ENCODE data around the gene AKR1C1.
"Not testable (repeated sequence)": the region's sequence is repeated elsewhere in the genome, so short reads cannot be mapped to it uniquely, and the experiment has no call there.

The AKR1C1 gene

DNA sequence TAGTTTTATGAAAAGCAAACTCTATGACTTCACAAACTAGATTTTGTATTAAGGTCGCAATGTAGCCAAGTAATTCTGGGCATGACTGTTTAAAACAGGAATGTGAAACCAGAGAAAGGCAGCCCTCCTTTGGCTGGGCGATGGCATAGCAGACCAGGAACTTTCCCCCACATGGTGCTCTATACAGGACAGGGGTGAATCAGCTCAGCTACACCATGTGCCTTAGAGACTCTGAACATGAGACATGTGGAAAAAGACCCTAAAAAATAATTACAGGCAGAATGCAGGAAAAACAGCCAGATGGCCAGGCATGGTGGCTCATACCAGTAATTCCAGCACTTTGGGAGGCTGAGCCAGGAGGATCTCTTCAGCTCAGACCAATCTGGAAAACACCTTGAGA lies 20.3 kb upstream of the AKR1C1 start:
- H3K9me3 Mint-ChIP-seq; H3K27ac Mint-ChIP-seq; ATAC-seq (ENCODE audit: low read depth); DNase-seq (ENCODE audit: low spot score in 2 of 2); H3K4me3 Mint-ChIP-seq; H3K36me3 Mint-ChIP-seq; H3K27me3 Mint-ChIP-seq; H3K4me1 Mint-ChIP-seq: not testable (repeated sequence)

DNA sequence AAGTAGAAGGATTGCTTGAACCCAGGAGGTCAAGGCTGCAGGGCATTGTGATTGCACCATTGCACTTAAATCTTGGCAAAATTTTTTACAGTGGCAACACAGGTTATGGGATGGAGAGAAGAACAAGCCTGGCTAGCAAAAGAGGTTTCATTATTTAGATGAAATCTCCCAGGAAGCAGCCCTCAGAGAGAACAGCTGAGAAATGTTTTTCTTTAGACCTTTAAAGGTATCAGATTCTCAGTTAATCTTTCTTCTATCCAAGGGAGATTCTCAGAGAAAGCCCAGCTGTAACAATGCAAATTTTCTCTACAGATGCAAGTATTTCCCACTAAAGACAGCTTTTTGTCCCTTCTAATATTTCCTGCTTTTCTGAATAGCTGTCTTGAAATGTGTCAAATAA lies 19.8 kb upstream of the AKR1C1 start:
- not testable (repeated sequence) for H3K27ac Mint-ChIP-seq; H3K4me3 Mint-ChIP-seq; H3K4me1 Mint-ChIP-seq; H3K27me3 Mint-ChIP-seq; DNase-seq (ENCODE audit: low spot score in 2 of 2); H3K9me3 Mint-ChIP-seq; ATAC-seq (ENCODE audit: low read depth); H3K36me3 Mint-ChIP-seq

DNA sequence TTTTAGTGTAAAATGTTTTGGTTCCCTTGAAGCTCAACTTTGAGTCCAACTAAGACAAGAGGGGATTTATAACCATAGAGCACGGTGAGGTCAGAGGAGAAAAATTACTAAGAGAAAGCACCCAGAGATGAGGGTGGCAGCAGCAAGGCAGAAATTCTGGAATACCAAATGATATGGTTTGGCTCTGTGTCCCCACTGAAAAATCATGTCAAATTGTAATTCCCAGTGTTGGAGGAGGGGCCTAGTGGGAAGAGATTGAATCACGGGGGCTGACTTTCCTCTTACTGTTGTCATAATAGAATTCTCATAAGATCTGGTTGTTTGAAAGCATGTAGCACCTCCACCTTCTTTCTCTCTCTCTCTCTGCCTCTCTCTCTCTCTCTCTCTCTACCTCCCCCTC lies 19.4 kb upstream of the AKR1C1 start:
- Mint-ChIP-seq H3K36me3 (no peaks in the 10 kb centered on the region), H3K4me3 (no peak overlapping the region), H3K4me1 (no peaks in the 10 kb centered on the region), H3K27ac (no peak overlapping the region), H3K9me3 (no peaks in the 10 kb centered on the region), H3K27me3 (peaks cover 3% of the 10 kb centered on the region)
- DNase-seq (ENCODE audit: low spot score in 2 of 2): no peak
- ATAC-seq (ENCODE audit: low read depth): no peak

DNA sequence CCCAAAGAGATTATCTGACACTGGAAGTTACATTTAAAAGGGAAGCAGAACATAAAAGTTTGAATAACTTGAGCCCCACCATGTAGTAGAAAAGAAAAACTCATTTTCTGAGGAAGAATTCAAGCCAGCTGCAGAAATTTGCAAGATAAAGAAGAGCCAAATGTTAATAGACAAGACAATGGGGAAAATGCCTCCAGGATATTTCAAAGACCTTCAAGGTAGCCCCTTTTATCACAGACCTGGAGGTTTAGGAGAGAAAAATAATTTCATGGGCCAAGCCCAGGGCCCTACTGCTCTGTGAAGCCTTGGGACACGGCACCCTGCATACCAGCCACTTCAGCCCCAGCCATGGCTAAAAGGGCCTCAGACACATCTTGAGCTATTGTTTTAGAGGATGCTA lies 18.4 kb upstream of the AKR1C1 start:
- Mint-ChIP-seq H3K36me3 (no peaks in the 10 kb centered on the region), H3K9me3 (no peaks in the 10 kb centered on the region), H3K27me3 (peaks cover 3% of the 10 kb centered on the region), H3K4me3 (no peak overlapping the region), H3K4me1 (no peaks in the 10 kb centered on the region), H3K27ac (no peak overlapping the region)
- DNase-seq (ENCODE audit: low spot score in 2 of 2): no peak
- ATAC-seq (ENCODE audit: low read depth): no peak

DNA sequence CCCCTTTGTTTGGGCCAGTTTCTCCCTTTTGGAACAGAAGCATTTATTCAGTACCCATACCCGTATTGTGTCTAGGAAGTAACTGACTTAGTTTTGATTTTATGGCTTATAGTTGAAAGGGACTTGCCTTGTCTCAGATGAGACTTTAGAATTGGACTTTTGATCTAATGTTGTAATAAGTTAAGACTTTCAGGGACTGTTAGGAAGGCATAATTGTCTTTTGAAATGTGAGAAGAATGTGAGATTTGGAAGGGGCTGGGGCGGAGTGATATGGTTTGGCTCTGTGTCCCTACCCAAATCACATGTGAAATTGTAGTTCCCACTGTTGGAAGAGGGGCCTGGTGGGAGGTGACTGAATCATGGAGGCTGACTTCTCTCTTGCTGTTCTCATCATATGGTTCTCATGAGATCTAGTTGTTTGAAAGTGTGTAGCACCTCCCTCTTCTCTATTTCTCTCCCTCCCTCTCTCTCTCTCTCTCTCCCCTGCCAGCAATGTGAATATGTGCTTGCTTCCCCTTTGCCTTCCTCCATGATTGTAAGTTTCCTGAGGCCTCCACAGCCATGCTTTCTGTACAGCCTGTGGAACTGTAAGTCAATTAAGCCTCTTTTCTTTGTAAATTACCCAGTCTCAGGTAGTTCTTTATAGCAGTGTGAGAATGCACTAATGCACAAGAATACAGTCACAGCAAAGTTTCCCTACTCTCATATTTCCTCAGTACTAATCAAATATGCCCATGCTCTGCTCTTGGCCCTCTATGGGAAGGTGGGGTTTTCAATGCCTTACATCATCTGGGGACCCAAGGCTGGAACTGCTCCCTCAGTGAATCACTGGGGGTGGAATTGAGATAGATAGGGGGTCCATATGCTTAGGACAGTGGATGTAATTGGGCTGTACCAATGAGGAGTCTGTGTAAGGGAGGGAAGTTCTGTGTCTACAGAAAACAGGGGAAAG lies 17.2 kb upstream of the AKR1C1 start:
- Mint-ChIP-seq H3K9me3 (no peaks in the 10 kb centered on the region), H3K4me1 (no peaks in the 10 kb centered on the region), H3K36me3 (no peaks in the 10 kb centered on the region), H3K4me3 (no peak overlapping the region), H3K27me3 (peaks cover 3% of the 10 kb centered on the region), H3K27ac (no peak overlapping the region)
- no peak for ATAC-seq (ENCODE audit: low read depth)
- no peak for DNase-seq (ENCODE audit: low spot score in 2 of 2)

DNA sequence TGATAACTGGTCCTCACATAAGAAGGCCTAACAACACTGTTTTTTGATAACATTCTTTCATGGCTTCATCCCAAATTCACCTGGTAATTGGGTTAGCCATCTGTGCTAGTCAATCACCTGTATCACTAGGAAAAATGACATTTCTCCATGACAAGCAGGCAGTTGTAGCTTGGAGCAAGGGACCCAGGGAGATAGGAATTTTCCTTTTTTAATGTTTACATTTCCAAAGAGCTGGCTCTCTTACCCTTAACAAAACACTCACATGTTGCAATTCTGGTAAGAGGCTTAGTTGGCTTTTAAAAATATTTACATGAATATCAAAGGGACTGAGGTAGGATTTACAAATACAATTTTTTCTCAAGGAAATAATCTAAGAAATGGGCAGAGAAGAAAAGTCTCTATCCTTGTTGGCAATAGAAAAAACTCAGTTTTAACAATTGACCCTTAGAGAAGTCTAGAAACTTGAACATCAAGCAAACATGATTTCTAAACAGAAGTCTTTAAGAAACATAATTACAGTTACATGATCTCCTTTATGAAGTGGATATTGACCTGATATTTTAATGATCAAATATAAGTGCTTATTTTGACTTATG lies 16.1 kb upstream of the AKR1C1 start:
- Mint-ChIP-seq H3K9me3 (no peaks in the 10 kb centered on the region), H3K27me3 (peaks cover 3% of the 10 kb centered on the region), H3K4me1 (no peaks in the 10 kb centered on the region), H3K27ac (no peak overlapping the region), H3K4me3 (no peak overlapping the region), H3K36me3 (no peaks in the 10 kb centered on the region)
- no peak for ATAC-seq (ENCODE audit: low read depth)
- DNase-seq (ENCODE audit: low spot score in 2 of 2): no peak

DNA sequence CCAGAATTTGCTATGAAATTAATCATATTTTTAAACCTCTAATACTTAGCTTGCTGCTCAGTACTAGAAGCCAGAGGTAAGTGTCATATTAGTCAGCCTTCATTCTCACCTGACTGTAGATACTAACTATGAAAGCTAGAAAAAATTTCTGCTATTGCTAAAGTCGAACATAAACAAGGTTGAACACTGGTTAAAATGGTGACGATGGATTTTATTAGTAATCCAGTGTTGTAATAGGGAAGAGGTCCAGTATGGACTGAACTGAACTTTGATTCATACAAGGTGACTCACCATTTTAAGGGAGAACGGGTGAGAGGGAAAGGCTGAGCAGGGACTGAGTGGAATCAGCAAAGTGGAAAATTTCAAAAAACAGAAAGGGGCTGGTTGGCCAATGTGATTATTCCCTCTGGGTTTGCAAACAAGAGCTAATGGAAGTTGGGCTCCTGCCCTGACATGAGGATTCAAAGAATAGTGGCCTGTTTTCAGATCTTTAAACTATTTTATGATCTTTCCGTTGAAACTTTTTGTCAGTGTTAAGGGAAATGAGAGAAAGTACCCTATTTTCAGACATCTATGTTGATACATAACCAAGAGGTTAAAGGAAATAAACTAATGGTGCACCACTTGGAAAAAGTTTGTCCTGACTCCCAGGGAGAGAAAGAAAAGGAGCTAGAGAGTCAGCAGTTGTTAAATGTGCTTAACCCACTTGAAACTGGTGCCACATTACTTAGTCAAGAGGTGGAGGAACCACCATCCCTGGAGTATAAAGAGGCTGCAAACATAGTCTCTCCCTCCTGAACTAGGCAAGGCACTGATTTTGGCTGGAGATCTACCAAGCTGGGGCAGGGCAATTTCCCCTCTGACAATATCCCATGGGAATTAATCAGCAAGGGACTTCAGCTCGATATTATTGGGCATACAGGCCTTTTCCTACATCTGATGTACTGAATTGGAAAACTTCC lies 15.3 kb upstream of the AKR1C1 start:
- no peak for DNase-seq (ENCODE audit: low spot score in 2 of 2)
- Mint-ChIP-seq H3K9me3 (no peaks in the 10 kb centered on the region), H3K27ac (no peak overlapping the region), H3K27me3 (peaks cover 3% of the 10 kb centered on the region), H3K4me3 (no peak overlapping the region), H3K36me3 (no peaks in the 10 kb centered on the region), H3K4me1 (no peaks in the 10 kb centered on the region)
- ATAC-seq (ENCODE audit: low read depth): no peak

DNA sequence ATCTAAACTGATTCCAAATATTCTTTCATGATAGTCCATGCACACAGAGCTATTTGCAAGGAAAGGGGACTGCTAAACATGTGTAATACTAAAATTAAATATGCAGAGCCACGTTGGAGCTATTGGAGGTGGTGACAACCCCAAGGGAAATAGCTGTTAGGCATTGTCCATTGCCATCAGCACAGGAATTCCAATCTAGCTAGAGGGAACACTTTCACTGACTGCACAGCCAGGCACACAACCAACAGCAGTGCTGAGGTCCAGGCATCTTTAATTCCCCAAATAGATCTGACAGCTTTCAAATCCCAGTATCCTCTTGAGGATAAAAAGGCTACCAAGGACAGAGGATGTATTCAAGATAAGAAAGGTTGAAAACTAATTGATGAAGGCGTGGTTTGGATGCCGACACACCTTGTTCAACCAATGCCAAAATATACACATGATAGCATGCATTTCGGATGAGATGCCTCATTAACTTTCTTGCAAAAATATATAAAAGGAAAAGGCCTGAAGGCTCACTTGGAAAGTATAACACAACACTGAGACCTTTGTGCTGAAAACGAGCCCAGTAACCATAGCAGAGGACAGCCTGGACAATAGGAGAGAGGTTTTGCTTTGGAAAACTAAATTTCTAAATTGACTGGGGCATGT lies 11.6 kb upstream of the AKR1C1 start:
- ATAC-seq (ENCODE audit: low read depth); H3K36me3 Mint-ChIP-seq; H3K4me1 Mint-ChIP-seq; H3K9me3 Mint-ChIP-seq; H3K4me3 Mint-ChIP-seq; H3K27me3 Mint-ChIP-seq; DNase-seq (ENCODE audit: low spot score in 2 of 2); H3K27ac Mint-ChIP-seq: not testable (repeated sequence)

DNA sequence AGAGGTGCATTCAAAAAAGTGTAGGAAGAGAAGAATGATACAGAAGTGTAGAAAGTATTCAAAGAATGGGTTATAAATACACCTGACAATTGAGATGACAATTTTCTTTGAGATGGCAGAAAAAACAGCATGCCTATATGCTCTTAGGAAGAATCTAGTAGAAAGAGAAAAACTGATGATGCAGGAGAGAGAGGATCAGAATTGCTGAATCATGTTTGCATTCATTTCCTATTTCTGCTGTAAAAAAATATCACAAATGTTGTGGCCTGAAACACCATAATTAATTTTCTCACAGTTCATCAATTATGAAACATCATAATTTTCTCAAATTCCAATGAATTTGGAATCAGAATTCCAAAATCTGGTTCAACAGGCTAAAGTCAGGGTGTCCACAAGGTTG lies 9.8 kb upstream of the AKR1C1 start:
- no peak overlapping the region for H3K4me3 Mint-ChIP-seq
- no peaks in the 10 kb centered on the region for H3K4me1 Mint-ChIP-seq
- H3K27me3 Mint-ChIP-seq: peaks cover 2% of the 10 kb centered on the region
- peaks cover 2% of the 10 kb centered on the region for H3K9me3 Mint-ChIP-seq
- no peak for ATAC-seq (ENCODE audit: low read depth)
- no peaks in the 10 kb centered on the region for H3K36me3 Mint-ChIP-seq
- no peak overlapping the region for H3K27ac Mint-ChIP-seq
- no peak for DNase-seq (ENCODE audit: low spot score in 2 of 2)

DNA sequence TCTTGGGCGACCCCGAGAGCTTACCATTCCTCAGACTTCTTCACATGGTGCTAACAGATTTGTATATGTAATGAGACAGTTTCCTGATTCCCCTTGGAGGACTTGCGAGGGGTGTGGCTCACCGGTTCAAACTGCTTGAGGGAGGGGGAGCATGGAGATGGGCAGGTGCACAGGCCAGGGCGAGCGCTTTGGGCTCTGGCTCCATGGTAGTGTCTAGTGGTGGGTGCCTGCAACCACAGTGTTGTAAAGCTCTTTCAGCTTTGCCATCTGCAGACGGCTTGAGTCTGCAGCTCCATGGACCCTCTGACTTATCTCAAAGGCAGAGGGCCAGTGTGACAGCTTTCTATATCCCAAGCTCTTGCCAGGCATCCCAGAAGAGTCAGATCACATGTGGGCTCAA lies 7.1 kb upstream of the AKR1C1 start:
- H3K36me3 Mint-ChIP-seq; H3K4me3 Mint-ChIP-seq; ATAC-seq (ENCODE audit: low read depth); H3K4me1 Mint-ChIP-seq; H3K27ac Mint-ChIP-seq; DNase-seq (ENCODE audit: low spot score in 2 of 2); H3K27me3 Mint-ChIP-seq; H3K9me3 Mint-ChIP-seq: not testable (repeated sequence)

DNA sequence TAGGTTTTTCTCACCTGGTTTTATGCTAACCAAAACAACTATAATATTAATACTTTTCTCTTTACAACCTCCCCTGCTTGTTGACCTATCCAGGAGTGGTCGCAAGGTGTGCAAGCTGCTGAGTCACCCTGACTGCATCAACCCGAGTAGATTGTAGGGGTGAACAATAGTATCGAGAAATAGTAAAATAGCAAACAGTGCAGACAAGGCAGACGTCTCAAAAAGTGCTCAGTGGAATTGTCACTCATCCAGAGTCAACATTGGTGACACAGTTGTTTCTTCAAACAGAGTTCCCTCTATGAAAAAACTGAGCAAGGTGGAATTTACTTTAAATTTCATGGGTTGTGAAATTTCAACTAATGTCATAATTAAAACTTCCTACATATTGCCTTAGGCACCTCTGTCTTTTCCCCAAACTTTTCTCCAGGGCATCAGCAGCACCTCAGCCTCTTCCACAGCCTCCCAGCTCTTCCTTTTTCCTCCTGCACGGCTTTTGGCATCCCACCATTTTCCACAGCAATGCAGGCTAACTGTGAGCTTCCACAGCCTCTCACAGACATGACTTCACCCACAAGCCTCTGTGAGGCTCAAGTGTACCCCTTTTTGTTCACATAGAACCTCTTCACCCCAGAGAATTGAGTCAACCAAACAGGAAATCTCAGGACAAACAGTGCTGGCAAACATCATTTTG lies 6.1 kb upstream of the AKR1C1 start:
- H3K27ac Mint-ChIP-seq; H3K4me1 Mint-ChIP-seq; ATAC-seq (ENCODE audit: low read depth); DNase-seq (ENCODE audit: low spot score in 2 of 2); H3K36me3 Mint-ChIP-seq; H3K27me3 Mint-ChIP-seq; H3K4me3 Mint-ChIP-seq; H3K9me3 Mint-ChIP-seq: not testable (repeated sequence)

DNA sequence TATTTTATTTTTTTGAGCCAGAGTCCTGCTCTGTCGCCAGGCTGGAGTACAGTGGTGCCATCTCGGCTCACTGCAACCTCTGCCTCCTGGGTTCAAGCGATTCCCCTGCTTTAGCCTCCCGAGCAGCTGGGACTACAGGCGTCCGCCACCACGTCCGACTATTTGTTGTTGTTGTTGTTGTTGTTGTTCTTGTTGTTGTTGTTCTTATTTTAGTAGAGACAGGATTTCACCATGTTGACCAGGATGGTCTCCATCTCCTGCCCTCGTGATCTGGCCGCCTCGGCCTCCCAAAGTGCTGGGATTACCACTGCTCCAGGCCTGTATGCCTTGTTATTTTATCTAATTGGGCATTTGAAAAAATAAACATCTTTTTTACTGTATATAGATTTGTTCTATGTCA lies 1.7 kb upstream of the AKR1C1 start:
- not testable (repeated sequence) for DNase-seq (ENCODE audit: low spot score in 2 of 2); H3K27ac Mint-ChIP-seq; H3K36me3 Mint-ChIP-seq; H3K4me3 Mint-ChIP-seq; H3K27me3 Mint-ChIP-seq; H3K9me3 Mint-ChIP-seq; ATAC-seq (ENCODE audit: low read depth); H3K4me1 Mint-ChIP-seq

DNA sequence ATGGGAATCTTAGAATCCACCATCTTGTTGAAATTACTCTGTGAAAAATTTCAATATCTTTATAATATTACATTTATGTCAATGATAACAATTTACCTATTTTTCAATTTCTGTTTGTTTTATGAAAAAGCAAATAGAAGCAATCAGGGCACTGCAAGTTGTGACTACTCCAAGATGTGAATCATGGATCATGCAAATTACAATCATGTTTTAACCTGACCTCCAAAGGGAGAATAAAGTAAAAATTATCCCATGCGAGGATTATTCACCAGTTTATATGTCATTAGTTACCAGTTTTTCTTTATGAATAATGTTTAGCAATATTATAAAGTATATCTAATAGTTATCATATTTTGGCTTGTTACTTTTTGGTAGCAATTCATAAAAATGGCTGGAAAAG lies 907 bp upstream of the AKR1C1 start:
- not testable (repeated sequence) for H3K27ac Mint-ChIP-seq; H3K4me1 Mint-ChIP-seq; H3K4me3 Mint-ChIP-seq; H3K36me3 Mint-ChIP-seq; ATAC-seq (ENCODE audit: low read depth); H3K9me3 Mint-ChIP-seq; H3K27me3 Mint-ChIP-seq; DNase-seq (ENCODE audit: low spot score in 2 of 2)

All from memory B cell (primary cell).